Stimulated activated CD8-positive, alpha-beta memory T cell treated with anti-CD3 and anti-CD28 coated beads, Interleukin-7, amount 100 ng/mL, for 24 hours (primary cell): ENCODE measurements around the gene HSPB6.
"Not testable (repeated sequence)": the region's sequence is repeated elsewhere in the genome, so short reads cannot be mapped to it uniquely, and the experiment has no call there.

Experiments
- DNase-seq: peaks from one replicate; pipeline ENCODE4 v3.0.0-alpha.2; 2020; ENCODE audit warnings: low read depth

The HSPB6 gene

GRCh38 chr19:35756377-35757230 lies at the start of gene HSPB6:
Gene HSPB6, minus strand, starts transcription at chr19:35757029. Its CDS starts 21 bp downstream, at chr19:35757008.
- DNase-seq: no peak

DNA sequence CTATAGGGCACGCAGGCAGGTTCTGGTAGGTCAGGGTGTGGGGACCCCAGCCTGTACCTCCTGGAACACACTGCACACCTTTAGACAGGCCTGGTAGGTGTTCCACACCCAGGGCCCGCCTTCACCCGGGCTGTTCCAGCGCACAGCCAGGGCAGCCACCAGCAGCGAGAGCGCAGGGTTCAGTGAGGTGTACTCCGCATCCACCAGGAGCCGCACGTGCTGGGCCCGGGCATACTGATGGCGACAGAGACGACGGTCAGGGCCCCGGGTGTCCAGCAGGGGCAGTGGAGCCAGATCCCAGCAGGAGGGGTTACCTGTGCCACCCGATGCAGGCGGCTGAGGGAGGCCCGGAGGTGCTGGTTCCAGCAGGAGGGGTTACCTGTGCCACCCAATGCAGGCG lies 49.8 kb upstream of the HSPB6 start:
- no peak for DNase-seq

DNA sequence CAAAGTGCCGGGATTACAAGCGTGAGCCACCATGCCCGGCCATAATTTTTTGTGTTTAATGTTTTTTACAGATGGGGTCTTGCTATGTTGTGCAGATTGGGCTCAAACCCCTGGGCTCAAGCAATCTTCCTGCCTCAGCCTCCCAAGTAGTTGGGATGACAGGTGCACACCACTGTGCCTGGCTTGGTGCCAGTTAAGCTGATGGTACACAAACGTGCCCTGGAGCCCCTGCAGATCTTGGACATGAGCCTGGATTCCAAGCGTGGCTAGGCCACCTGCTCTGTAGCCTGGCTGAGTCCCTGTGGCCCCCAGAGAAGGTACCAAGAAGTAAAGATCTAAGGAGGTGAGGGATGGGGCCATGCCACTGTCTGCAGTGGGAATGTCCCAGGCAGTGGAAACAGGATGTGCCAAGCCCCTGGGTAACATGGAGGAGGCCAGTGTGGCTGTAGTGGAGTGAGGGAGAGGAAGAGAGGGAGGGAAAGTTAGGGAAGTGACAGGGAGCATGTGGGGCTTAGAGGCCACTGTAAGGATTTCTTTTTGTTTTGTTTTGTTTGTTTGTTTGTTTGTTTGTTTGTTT lies 48.8 kb upstream of the HSPB6 start:
- DNase-seq: no peak

GRCh38 chr19:35801828-35802227 lies 45.0 kb upstream of the HSPB6 start:
- no peak for DNase-seq

- no peak for DNase-seq
These were observed 40.8 kb upstream of the HSPB6 start for GRCh38 chr19:35797663-35798062.

DNA sequence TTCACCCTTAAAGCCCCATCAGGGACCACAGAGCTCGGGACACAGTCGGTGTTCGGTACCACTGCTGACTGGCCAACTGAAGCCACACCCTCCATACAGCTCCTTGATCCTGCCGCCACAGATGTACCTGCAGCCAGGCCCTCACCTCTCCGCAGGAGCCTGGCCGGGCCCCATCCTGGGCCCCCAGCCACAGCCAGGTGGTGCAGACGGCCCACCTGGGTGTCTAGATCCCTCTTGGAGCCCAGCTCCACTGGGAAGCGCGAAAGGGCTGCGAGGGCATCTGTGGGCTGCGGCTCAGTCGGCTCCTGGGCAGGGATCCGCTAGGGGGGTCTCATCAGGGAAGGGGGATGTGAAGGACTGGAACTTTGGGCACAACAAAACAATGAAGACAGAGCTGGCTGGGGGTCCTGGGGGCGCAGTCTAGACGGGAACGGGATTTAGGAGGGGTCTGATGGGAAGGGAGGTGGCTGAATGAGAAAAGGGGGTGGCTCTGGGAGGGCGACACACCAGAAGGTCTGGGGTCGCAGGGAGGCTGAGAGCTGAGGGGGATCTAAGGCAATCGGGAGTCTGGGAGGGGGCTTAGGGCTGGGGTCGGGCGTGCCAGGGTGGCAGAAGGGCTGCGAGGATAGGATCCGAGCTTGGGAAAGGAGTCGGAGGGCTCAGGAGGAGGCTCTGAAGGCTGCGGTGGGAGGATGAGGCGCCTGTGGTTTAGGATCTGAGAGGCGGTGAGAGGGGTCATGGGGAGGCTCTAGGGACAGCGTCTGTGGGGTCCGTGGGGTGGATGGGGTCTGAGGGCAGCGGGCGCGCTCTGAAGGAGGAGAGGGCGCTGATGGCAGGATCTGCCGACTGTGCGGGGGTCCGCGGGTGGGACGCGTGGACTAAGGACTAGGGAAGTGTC lies 40.1 kb upstream of the HSPB6 start:
- no peak for DNase-seq

GRCh38 chr19:35795564-35795963 lies 38.7 kb upstream of the HSPB6 start:
- DNase-seq: not testable (repeated sequence)

- no peak for DNase-seq
These were observed 36.7 kb upstream of the HSPB6 start for GRCh38 chr19:35793381-35794165.

DNA sequence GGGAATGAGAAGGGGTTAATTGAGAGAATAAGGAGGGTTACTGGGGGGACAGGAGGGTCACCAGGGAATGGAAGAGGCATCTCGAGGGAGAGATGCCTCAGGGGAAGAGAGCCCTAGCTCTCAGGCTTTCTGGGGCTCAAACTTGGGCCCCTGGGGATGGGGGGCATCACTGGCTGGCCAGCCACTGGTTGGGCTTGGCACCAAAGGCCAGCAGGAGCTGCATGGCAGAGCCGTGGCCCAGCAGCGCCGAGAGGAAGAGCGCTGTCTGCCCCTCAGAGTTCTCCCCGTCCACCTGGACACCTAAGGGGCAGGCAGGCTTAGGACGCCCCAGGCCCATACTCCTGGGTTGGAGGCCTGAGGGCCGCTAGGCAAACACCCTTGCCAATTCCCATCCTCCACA lies 36.1 kb upstream of the HSPB6 start:
- DNase-seq: no peak

- DNase-seq: no peak
These were observed 35.5 kb upstream of the HSPB6 start for GRCh38 chr19:35792312-35792711.

DNA sequence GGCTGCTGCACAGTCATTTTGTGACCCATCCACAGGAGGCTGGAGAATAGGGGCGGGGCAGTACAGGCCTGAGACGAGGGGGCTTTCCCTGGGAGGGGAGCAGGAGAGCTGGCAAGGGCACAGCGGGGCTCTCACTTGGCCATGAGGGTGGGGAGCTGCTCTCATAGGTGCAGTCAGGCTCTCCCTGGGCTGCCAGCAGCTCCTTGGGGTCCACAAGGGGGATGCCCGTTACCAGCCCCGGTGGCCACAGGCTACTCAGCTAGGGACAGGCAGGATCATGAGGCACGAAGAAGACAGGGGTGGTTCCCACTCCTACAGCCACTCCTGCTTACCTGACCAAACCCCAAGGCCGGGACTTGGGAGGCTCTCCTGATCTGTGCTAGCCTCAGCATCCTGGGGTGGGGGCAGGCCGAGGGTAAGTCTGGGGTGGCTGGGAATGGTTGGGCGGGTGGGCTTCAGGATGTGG lies 35.0 kb upstream of the HSPB6 start:
- no peak for DNase-seq

GRCh38 chr19:35790981-35791813 lies 34.4 kb upstream of the HSPB6 start:
- DNase-seq: no peak

GRCh38 chr19:35789978-35790944 lies 33.4 kb upstream of the HSPB6 start:
- no peak for DNase-seq

- no peak for DNase-seq
These were observed 32.6 kb upstream of the HSPB6 start for GRCh38 chr19:35789195-35789977.

DNA sequence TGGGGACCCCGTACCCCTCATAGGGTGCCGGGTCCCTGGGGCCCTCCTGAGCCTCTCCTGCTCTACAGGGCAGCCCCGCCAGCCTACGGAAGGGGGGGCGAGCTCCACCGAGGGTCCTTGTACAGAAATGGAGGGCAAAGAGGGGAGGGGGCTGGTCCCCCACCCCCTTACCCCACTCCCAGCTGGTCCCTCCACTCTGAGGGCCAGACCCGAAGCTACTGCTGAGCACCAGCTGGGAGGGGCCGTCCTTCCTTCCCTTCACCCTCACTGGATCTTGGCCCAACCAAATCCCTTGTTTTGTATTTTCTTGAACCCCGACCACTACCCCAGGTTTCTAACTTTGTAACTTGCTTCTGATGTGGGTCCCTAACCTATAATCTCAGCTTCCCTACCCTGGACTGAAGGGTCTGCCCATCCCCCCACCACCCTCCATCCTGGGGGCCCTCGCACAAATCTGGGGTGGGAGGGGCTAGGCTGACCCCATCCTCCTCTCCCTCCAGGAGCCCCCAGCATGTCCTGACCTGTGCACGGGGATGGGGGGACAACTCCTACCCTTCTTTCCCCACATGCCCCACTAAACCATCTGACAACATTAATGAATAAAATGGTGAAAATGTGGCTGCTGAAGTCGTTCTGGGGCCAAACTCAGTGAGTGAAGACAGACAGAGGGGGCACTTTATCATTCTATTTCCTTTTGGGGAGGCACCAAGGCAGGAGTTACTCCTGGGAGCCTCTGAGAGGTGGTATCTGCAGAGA lies 31.6 kb upstream of the HSPB6 start:
- no peak for DNase-seq

DNA sequence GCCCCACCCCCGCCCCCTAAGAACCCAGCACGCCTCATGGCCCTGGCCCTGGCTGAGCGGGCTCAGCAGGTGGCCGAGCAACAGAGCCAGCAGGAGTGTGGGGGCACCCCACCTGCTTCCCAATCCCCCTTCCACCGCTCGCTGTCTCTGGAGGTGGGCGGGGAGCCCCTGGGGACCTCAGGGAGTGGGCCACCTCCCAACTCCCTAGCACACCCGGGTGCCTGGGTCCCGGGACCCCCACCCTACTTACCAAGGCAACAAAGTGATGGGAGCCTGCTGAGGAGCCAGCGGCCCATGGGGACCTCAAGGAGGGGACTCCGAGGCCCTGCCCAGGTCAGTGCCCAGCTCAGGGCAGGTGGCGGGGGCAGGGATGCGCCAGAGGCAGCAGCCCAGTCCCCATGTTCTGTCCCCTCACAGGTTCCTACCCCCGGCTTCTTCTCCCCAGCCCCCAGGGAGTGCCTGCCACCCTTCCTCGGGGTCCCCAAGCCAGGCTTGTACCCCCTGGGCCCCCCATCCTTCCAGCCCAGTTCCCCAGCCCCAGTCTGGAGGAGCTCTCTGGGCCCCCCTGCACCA lies 30.5 kb upstream of the HSPB6 start:
- no peak for DNase-seq

DNA sequence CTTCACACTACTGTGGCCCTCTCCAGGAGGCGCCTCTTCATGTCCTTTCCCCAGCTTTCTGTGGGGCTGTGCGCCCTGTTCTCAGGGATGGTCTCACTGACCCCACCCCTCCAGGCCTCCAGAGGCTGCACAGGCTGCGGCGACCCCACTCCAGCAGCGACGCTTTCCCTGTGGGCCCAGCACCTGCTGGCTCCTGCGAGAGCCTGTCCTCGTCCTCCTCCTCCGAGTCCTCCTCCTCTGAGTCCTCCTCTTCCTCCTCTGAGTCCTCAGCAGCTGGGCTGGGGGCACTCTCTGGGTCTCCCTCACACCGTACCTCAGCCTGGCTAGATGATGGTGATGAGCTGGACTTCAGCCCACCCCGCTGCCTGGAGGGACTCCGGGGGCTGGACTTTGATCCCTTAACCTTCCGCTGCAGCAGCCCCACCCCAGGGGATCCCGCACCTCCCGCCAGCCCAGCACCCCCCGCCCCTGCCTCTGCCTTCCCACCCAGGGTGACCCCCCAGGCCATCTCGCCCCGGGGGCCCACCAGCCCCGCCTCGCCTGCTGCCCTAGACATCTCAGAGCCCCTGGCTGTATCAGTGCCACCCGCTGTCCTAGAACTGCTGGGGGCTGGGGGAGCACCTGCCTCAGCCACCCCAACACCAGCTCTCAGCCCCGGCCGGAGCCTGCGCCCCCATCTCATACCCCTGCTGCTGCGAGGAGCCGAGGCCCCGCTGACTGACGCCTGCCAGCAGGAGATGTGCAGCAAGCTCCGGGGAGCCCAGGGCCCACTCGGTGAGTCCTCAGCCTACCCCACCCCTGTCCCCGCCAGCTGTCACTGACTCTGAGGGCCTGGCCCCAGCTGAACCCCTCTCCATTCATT lies 29.7 kb upstream of the HSPB6 start:
- no peak for DNase-seq
